ENCODE data around the gene KRTAP1-3.

DNA sequence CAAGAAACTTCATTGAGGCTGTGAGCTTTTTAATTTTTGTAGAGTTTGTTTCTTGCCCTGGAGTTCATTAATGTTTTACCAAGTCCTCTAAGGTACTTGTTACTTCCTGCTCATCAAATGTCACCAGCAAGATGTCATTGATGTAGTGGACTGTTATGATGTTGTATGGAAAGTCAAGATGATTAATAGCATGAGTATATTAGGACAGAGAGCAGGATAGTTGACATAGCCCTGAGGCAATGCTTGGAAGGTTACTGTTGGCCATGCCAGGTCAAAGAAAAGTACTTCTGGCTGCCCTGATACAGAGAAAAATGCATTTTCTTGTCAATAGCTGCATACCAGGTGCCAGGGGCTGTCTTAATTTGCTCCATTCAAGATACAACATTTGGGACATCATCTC lies 14.3 kb downstream of the KRTAP1-3 start:
- no peak for TF ChIP-seq CTCF (IDR thresholded peaks at IDR 0.05)
- TF ChIP-seq EZH2 (IDR thresholded peaks at IDR 0.05; ENCODE audit: borderline replicate concordance, insufficient read depth, low read depth, low read length, poor library complexity, severe bottlenecking), result no peak
